Ureter (tissue), 1 donor: ENCODE results near the gene CALN1. TPM values are rescaled to one million over a fixed set of nuclear protein-coding genes. Genes with fewer than 3 reads are reported as not detected.
"Not testable (repeated sequence)": the region's sequence is repeated elsewhere in the genome, so short reads cannot be mapped to it uniquely, and the experiment has no call there.

ENCODE experiments used
- DNase-seq: peaks from one replicate; pipeline ENCODE4 v3.0.0-alpha.2; 2020; ENCODE audit warnings: low spot score
- total RNA-seq: library from RNA; stranded (reverse); gene quantifications from one replicate; pipeline ENCODE4 v1.2.4, GENCODE V29; 2023
- donor health status: DM: yes; HTN: yes; CAD: no.

The CALN1 gene
- total RNA-seq, 1 donor from 2014 or later: not detected

- DNase-seq: no peak
Measured at GRCh38 chr7:71984348-71984747, 427.8 kb downstream of the CALN1 start.

- DNase-seq: no peak
Measured at GRCh38 chr7:71982851-71983250, 429.3 kb downstream of the CALN1 start.

GRCh38 chr7:71976645-71977044 is 435.5 kb downstream of the CALN1 start:
- DNase-seq: no peak

- no peak for DNase-seq
Measured at GRCh38 chr7:71974611-71975010, 437.5 kb downstream of the CALN1 start.

GRCh38 chr7:71972534-71972933 is 439.6 kb downstream of the CALN1 start:
- DNase-seq: no peak

- DNase-seq: no peak
Measured at GRCh38 chr7:71970725-71971124, 441.4 kb downstream of the CALN1 start.

GRCh38 chr7:71962636-71963035 is 449.5 kb downstream of the CALN1 start:
- DNase-seq: no peak

GRCh38 chr7:71961283-71961682 is 450.9 kb downstream of the CALN1 start:
- DNase-seq: no peak

- DNase-seq: no peak
Measured at GRCh38 chr7:71942115-71942514, 470.0 kb downstream of the CALN1 start.

- no peak for DNase-seq
Measured at GRCh38 chr7:71937840-71938371, 474.2 kb downstream of the CALN1 start.

- no peak for DNase-seq
Measured at GRCh38 chr7:71935674-71936073, 476.5 kb downstream of the CALN1 start.

- no peak for DNase-seq
Measured at GRCh38 chr7:71933426-71933825, 478.7 kb downstream of the CALN1 start.

GRCh38 chr7:71925663-71926062 is 486.5 kb downstream of the CALN1 start:
- no peak for DNase-seq

GRCh38 chr7:71914204-71914603 is 497.9 kb downstream of the CALN1 start:
- DNase-seq: not testable (repeated sequence)

GRCh38 chr7:71912476-71912875 is 499.7 kb downstream of the CALN1 start:
- no peak for DNase-seq

- DNase-seq: no peak
Measured at GRCh38 chr7:71911051-71911450, 501.1 kb downstream of the CALN1 start.

- no peak for DNase-seq
Measured at GRCh38 chr7:71905821-71906220, 506.3 kb downstream of the CALN1 start.

GRCh38 chr7:71904484-71904883 is 507.7 kb downstream of the CALN1 start:
- DNase-seq: no peak

GRCh38 chr7:71900556-71900955 is 511.6 kb downstream of the CALN1 start:
- no peak for DNase-seq

GRCh38 chr7:71896535-71896934 is 515.6 kb downstream of the CALN1 start:
- no peak for DNase-seq

- DNase-seq: no peak
Measured at GRCh38 chr7:71886046-71886445, 526.1 kb downstream of the CALN1 start.

GRCh38 chr7:71885487-71885886 is 526.7 kb downstream of the CALN1 start:
- DNase-seq: no peak

- no peak for DNase-seq
Measured at GRCh38 chr7:71883415-71883814, 528.7 kb downstream of the CALN1 start.

- DNase-seq: no peak
Measured at GRCh38 chr7:71871446-71871845, 540.7 kb downstream of the CALN1 start.

- no peak for DNase-seq
Measured at GRCh38 chr7:71870812-71871211, 541.3 kb downstream of the CALN1 start.
